HG03521 (cell line): Measurements from ENCODE around the gene EXOC4.
"Not testable (repeated sequence)": the region's sequence is repeated elsewhere in the genome, so short reads cannot be mapped to it uniquely, and the experiment has no call there.

Experiments
- ATAC-seq: cut with Tn5 transposase; IDR thresholded peaks from one replicate; pipeline ENCODE4 v1.9.1; 2021; ENCODE audit warnings: mild to moderate bottlenecking, moderate library complexity; ENCODE audit not compliant: unreplicated experiment

EXOC4 gene

DNA sequence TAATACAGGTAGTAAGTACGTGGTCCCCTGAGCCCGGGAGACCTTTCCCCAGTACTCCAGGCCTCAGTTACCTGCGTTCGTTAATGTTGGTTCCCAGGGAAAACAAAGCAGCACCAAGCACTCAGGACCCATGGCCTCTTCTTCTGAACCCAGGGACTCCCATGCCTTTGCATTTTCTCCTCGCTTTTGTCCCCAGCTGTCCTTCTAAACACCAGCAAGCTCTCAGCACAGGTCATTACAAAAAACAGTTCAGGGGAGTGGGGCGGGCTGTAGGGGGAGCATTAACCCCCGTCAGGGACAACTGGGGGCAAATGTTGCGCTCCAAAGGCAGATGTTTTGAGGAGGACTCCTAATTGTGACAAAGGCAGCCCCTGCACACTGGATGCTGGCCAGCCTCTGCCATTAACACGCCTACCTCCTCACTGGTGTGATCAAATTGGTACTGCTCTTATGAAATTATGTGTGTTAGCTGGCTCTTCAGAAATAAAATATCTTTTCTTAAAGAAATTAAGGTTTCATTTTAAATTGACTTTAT lies 793.8 kb downstream of the EXOC4 start:
- no peak for ATAC-seq

DNA sequence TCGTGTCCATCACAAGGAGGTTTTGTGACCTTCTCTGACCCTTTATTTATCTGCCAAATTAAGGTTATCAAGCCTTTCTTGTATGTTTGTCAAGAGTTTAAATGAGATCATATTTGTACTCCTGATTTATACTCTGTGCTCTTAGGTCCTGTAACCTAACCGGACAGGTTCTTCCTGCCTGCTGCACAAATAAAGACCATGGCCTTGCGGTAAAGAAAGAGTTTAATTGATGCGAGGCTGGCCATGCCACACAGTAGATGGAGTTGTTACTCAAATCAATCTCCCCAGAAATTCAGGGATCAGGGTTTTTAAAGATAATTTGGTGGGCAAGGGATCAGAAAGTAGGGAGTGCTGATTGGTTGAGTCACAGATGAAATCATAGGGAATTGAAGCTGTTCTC lies 794.8 kb downstream of the EXOC4 start:
- no peak for ATAC-seq

DNA sequence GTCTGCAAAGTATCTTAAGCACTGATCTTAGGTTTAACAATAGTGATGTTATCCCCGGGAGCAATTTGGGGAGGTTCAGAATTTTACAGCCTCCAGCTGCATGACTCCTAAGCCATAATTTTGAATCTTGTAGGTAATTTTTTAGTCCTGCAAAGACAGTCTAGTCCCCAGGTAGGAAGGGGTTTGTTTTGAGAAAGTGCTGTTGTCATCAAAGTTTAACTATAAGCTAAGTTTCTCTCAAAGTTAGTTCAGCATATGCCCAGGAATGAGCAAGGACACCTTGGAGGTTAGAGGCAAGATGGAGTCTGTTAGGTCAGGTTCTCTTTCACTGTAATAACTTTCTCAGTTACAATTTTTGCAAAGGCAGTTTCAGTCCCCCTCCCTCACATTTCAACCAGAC lies 795.3 kb downstream of the EXOC4 start:
- no peak for ATAC-seq

DNA sequence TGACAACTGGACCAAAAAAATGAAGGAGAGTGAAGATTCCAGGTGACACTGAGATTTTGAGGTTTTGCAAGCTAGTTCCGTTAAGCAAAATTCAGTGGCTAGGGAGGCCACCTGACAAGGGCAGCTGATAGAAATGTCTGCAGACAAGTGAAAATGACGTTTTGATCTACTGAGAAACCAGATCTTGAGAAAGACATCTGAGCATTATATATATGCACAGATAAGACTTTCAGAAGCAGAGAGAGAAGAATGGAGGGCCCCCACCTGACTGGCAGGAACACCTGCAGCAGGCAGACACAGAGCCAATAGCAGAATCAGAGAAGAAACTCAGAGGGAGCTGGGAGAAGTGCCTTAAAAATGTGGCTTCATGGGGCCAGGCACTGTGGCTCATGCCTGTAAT lies 798.1 kb downstream of the EXOC4 start:
- ATAC-seq: no peak

DNA sequence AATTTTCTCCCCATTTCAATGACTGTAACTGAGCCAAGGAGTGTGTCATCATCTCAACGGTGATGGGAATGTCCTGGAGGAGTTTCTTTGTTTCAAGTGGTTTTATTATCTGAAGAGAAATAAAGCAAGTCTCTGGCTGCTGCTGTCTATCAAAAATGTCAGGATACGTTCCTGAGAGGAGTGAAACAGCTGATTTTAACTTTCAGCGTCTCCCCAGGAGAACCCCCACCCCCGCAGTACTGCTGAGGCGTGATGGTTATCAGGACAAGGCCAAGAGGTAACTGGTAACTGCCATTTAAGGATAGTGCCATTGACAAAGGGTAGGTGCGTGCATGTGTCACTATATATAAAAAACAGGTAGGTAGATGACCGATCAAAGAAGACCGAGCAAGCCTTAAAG lies 803.9 kb downstream of the EXOC4 start:
- ATAC-seq: no peak

DNA sequence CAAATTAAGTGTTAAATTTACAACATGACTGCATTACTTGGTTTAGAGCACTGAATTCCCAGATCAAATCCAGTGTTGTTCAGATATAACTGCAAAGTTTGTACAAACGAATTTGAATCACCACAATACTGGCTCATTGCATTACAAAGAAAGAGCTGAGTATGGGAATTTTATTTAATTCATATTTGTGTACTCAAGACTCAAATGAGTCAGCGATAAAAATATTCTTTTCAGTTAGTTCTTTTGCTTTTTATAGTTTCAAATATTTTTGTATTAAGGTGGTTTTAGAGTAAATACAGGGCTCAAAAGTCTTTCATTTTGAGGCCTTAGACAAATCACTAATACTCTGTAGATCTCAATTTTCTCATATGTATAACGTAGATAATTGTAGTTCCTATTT lies 805.6 kb downstream of the EXOC4 start:
- ATAC-seq: no peak

DNA sequence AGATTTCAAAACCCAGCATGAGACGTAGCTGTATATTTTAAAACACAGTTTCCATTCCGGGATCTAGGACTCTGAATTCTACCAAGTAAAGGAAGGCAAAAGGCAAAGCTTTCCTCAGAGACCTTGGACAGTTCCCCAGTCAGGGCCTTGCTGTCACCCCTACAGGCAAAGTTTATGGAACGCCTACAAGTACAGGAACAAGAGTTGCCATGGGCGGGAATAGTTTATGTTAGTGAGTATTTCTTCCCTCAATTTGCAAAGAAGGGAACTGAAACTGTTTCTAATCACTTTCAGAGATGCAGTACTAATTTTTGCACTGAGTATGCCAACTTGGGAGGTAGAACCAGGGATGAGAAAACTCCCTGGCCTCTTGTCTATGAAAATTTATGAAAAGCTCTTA lies 806.1 kb downstream of the EXOC4 start:
- ATAC-seq: no peak

DNA sequence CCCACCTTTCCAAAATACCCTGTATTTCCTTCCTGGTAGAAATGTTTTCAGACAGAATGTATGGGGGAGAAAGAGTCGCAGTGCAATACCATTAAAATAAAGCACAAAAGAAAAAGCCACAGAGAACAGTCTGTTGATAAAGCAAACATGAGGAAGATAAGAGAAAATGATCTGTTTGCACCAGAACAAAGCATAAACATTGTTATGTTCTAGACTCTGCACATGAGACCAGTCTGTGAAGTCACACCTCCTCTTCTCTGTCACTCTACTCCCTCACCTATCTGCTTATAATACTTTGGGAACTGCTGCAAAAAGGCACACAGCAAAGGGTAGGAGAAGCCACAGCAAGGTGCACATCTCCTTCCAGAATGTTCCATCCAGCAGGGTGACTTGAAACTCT lies 807.0 kb downstream of the EXOC4 start:
- ATAC-seq: no peak

DNA sequence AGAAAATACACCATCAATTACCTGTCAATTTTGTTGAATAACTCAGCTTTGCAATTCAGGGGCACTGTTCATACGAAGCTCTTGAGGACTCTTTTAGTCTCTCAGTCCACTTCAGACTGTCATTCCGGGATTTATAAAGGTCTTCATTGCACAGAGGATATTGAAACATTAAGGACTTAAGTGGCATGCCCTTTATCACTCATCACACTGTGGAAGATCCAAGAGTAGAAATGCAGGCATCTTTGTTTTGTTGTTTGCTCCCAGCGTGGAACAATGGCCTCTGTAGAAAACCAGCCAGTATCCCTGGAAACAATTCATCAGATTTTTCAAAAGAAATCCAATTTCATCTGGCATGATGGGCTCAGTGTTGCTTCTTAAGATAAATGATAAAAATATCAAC lies 808.0 kb downstream of the EXOC4 start:
- no peak for ATAC-seq

DNA sequence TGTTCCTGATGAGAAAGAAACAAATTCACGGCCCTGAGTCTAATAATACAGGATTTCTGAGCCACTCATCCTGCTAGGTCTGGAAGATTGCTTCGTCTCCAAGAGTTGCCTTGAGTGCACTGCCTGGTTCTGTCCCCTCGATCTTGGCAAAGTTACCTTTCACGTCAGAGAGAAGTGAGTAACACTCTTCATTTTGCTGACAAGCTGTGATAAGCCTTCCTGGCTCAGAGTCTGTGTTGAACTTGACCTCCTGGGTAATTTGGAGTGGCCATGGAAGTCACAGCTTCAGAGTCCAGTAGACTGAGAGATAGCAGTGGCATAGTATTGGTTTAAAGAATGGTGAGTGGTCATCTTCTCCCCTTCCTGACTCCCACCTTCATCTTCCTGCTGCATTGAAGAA lies 809.6 kb downstream of the EXOC4 start:
- ATAC-seq: no peak

DNA sequence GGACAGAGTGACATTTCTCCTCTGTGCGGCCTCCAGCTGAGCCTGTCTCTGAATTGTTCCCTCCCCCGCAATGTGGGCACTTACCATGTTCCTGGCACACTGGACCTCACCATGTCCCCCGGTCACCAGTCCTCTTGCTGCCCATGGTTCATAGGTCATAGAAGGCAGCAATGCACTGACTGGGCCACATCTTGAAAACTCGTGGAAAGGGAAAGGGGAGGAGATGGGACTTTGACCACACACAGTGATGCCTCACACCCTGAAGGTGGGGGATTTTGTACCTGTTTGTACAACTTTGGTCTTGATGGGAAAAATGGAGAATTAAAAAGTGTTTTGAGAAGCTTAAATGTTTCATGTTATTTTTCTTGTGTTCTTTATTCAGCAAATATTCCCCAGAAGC lies 812.5 kb downstream of the EXOC4 start:
- ATAC-seq: no peak

DNA sequence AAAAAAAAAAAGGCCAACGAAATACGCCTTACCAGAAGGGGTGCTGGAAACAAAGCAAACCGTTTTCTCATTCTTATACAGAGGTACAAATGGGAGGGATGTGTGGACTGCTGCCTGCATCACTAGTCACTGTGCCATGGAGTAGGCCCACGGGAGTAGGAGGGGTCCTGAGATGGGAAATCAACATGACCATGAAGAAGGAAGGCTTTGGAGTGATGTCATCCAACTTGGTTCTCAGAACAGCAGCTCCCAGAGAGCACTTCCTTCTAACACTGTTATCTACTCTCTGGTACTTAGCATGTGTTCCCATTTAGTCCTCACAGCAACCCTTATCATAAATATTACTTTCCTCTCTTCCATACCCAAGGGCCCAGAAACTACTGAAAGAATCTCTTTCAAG lies 814.3 kb downstream of the EXOC4 start:
- no peak for ATAC-seq

DNA sequence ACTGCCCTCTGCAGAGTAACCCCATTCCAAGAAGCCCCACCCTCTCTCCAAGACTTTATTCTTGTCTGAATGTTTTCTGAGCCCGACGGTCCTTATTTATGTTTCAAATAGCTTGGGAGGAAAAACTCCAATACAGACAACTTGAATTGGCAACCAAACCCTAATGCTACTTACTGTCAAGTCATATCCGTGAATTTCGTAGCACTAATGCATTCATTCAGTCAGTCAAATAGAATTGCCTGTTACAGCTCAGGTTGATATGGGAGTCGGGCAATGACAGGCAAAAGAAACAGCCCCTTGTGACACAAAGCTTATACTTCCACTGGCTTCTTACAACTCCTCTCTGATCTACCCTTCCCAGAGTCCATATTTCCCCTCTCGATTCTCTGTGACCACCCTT lies 815.8 kb downstream of the EXOC4 start:
- no peak for ATAC-seq

DNA sequence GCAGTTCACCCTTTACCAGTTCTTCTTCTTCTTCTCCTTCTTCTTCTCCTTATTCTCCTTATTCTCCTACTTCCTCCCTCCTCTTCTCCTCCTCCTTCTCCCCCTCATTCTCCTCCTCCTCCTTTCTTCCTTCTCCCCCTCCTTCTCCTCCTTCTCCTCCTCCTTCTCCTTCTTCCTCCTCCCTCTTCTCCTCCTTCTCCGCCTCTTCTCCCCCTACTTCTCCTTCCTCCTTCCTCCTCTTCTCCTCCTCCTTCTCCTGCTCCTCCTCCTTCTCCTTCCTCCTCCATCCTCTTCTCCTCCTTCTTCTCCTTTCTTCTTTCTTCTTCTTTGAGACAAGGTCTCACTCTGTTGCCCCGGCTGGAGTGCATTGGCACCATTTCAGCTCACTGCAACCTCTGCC lies 816.3 kb downstream of the EXOC4 start:
- no peak for ATAC-seq

DNA sequence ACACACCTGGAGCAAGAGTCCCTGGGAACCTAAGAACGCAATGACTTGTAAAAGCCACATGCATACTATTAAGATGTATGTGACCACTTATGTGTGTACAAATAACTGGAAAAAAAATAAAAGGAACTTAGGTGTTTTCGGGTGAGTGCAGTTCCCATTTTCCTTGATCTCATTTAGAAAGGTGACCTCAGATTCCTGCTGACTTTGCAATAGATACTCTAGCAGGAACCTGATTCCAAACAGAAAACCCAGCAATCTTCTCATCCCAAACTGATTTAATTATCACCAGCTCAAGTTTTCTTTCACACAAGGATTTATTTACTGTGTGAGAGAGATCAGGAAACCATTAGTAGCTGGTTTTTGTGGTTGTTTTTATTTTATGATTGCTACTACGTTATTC lies 817.8 kb downstream of the EXOC4 start:
- no peak for ATAC-seq

DNA sequence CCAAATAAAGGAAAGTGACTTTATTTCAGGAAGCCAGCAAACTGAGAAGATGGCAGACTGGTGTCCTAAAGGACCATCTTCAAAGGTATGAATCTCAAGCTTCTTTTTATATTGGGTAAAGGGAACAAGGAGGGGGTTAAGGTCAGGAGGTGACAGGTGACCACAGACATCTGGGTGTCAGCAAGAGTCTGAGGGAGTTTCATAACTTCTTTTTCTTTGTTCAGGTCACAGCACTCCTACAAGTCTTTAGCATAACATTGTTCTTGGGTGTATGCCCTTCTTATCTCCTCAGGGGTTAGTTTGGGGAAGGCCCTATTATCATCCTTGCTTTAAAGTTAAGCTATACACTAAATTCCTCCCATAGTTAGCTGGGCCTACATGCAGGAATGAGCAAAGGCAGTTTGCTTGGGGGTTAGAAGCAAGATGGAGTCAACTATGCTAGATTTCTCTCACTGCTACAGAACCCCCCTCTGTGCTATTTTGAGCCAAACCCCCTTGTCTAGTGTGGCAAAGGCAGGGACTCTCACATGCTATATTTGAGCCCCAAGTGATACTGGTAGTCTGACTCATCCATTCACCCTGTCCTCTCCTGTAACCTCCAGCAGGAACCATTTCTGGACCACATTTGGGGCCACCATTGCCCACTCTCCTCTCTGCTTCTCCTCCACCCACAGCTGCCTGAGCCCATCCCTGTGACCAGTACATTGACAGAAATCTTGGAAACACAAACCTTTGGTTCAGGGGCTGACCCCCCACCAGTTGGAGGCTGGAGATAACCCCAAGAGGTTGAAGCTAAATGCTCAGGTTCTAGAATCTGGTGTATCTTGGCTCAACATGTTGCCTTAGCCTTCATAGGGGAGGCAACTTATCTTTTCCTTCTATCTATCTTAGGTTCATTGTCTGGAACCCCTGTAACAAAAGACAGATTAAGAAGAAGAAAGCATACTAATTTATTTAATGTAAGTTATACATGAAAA lies 818.8 kb downstream of the EXOC4 start:
- peak; percentile 80 for ATAC-seq

DNA sequence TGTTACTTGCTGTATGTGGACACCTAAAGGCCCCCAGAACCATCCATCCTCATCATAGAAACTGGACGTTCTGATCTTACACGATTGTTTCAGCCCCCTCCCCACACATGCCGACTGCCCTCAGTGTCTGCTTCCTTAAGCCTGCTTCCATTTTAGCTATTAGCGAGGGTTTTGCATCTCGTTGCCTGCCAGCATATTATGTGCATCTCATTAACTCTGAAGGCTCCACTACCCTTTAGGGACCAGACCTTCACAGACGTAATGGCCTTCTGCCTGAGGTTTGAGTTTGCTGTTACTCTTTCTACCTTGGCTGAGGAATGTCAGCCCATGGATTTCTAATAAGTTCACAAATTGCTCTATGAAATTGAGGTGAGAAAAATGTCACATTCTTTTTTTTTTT lies 820.4 kb downstream of the EXOC4 start:
- no peak for ATAC-seq

DNA sequence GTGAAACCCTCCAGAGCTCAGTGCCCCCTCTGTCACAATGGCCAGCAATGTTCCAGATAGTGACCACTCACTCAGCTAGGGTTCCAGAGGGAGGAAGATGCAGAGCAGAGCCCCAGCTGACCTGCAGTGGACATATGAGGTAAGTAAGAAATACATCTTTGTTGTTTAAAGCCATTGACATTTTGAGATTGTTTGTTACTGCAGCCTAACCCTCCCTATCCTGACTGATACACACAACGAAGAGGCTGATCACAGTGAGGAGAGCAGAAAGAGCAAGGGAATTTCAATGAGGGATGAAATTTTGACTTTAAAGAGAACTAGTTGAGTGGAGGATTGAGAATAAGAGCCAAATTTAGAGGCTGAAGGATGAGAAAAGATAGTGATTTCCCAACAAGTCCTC lies 822.9 kb downstream of the EXOC4 start:
- ATAC-seq: no peak

DNA sequence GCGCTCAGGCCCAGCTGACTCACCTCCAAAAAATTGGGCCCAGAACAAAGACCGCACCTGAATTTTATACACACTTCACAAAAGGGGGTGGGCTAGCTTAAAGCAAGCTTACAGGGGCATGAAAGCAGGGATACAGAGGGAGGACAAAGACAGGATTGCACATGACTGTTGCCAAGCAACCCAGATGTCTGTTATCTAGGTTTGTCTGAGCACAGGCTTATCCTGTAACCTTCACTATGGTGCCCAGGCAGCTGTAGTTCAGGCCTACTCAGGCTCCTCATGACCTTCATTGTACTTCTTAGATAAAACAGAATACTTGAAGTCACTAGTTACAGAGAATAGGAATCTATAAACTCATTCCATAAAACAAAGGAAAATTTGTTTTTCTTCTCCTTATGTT lies 824.7 kb downstream of the EXOC4 start:
- ATAC-seq: not testable (repeated sequence)

DNA sequence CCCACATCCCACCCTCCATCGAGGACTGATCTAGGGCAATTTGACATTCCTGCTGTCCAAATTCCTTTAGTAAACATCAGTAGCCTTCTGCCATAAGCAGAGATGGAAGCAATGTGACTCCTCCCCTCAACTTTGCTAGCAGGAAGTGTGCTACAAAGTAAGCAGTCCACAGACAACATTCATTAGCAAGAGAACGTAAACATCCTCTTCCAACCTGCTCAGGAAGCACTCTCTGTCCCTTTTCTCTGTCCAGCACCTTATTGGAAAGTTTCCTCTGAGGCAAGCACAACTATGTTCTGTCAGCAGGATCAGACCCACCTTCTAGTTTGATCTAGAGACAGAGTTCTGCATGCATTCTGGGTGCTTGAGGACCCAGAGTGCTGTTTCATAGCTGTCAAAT lies 826.1 kb downstream of the EXOC4 start:
- no peak for ATAC-seq

DNA sequence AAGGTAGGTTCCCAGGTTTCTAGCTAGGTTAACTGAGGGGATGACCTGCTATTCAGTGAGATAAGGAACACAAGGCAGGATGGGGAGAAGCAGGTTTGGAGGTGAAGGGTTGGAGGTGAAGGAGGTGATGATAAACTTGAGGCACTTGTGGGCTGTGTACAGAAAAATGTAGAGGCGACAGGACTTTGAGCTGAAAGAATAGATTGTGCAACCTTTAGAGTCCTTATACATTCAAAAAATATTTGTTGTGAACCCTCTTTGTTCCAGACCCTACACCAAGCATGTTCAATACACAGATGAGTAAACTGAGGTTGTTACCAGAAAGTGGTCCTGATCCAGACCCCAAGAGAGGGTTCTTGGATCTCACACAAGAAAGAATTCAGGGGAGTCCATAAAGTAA lies 828.8 kb downstream of the EXOC4 start:
- ATAC-seq: no peak

DNA sequence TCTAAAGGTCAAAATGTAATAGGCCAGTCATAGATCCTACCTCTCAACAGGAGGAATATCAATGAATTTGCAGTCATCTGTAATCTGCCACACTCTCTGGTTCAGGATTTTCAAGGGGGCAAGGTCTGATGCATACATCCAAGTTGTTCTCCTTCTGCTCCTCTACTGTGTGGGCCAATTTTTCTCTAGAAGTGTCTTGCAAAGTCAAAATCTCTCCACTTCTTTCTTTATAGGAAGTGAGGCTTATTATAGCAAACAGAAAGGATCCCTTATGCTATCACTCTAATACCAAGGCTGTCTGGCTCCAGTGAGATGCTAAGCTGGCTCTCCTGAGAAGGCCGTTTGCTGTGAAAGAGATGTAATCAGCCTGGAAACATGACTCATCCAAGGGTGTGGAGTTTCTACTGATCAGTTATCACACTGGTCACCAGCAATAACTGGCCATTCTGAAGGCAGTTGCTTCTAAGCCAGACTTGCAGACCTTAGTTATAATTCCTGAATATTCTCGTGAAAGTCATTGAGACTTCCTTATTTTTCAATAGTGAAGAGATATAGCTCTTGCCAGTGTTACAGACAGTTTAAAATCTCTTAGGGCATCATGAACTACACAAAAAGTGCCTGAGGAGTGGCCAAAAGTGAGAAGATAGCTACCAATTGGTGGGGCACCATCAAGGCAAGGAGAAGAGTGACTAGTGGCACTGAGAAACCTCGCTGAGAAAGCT lies 831.0 kb downstream of the EXOC4 start:
- no peak for ATAC-seq
